NCI-H446 treated with DMSO at 0.1 percent for 48 hours (cell line): ENCODE data around the gene SYCE3.
"Not testable (repeated sequence)": the region's sequence is repeated elsewhere in the genome, so short reads cannot be mapped to it uniquely, and the experiment has no call there.

Experiments used
- DNase-seq: peaks from one replicate; lab custom pipeline; 2025; lab: John Stamatoyannopoulos, UW

SYCE3 gene

GRCh38 chr22:50562523-50563412 lies at the start of gene SYCE3:
Gene SYCE3, minus strand, starts transcription at chr22:50562919. Its CDS starts 6,514 bp downstream, at chr22:50556405.
- peak; percentile 66 for DNase-seq

- DNase-seq: no peak
These were observed 49.4 kb upstream of the SYCE3 start for GRCh38 chr22:50612168-50612527.

GRCh38 chr22:50611341-50612060 lies 48.8 kb upstream of the SYCE3 start:
- DNase-seq: no peak

- no peak for DNase-seq
These were observed 47.9 kb upstream of the SYCE3 start for GRCh38 chr22:50610581-50610980.

- no peak for DNase-seq
These were observed 47.3 kb upstream of the SYCE3 start for GRCh38 chr22:50610041-50610451.

GRCh38 chr22:50609599-50609998 lies 46.9 kb upstream of the SYCE3 start:
- DNase-seq: no peak

- DNase-seq: no peak
These were observed 46.3 kb upstream of the SYCE3 start for GRCh38 chr22:50608996-50609395.

- not testable (repeated sequence) for DNase-seq
These were observed 45.5 kb upstream of the SYCE3 start for GRCh38 chr22:50608058-50608840.

- no peak for DNase-seq
These were observed 44.9 kb upstream of the SYCE3 start for GRCh38 chr22:50607659-50608020.

- DNase-seq: no peak
These were observed 44.4 kb upstream of the SYCE3 start for GRCh38 chr22:50606946-50607658.

GRCh38 chr22:50606165-50606945 lies 43.6 kb upstream of the SYCE3 start:
- no peak for DNase-seq

- no peak for DNase-seq
These were observed 42.9 kb upstream of the SYCE3 start for GRCh38 chr22:50605613-50606074.

- no peak for DNase-seq
These were observed 42.4 kb upstream of the SYCE3 start for GRCh38 chr22:50605002-50605612.

- no peak for DNase-seq
These were observed 41.7 kb upstream of the SYCE3 start for GRCh38 chr22:50604256-50605001.

- DNase-seq: no peak
These were observed 41.0 kb upstream of the SYCE3 start for GRCh38 chr22:50603511-50604255.

GRCh38 chr22:50602338-50602700 lies 39.6 kb upstream of the SYCE3 start:
- no peak for DNase-seq

GRCh38 chr22:50601669-50602337 lies 39.1 kb upstream of the SYCE3 start:
- no peak for DNase-seq

GRCh38 chr22:50600967-50601668 lies 38.4 kb upstream of the SYCE3 start:
- no peak for DNase-seq
